Spleen (tissue), 11 donors: Measurements from ENCODE around the gene NKX2-2. TPM values are rescaled to one million over a fixed set of nuclear protein-coding genes. Genes with fewer than 3 reads are reported as not detected.

Experiments
- DNase-seq: peaks from one replicate; pipeline ENCODE4 v3.0.0-alpha.2; 2020
- H3K27ac ChIP-seq, 8 donors: fragments of 200-600 bp; sonication (generic) in 7 of 8; 1 replicate in 4 of 8; 2 replicates in 4 of 8; pipeline versions ENCODE4 v1.5.0 to v1.8.0; 2016 to 2021; ENCODE audit warnings: inconsistent platforms in 4 of 8, mild to moderate bottlenecking in 4 of 8, moderate library complexity in 1 of 8
- H3K27me3 ChIP-seq, 7 donors: fragments of 200-600 bp; sonication (generic) in 6 of 7; replicated peaks in 1 of 7; 1 replicate in 4 of 7; 2 replicates in 3 of 7; pipeline versions ENCODE4 v1.5.0 to v1.8.0; 2016 to 2021; ENCODE audit warnings: inconsistent platforms in 3 of 7, mild to moderate bottlenecking in 1 of 7
- H3K36me3 ChIP-seq, 6 donors: fragments of 200-600 bp; sonication (generic) in 5 of 6; 1 replicate in 4 of 6; 2 replicates in 2 of 6; pipeline versions ENCODE4 v1.5.0 to v1.8.0; 2016 to 2021; ENCODE audit warnings: inconsistent platforms in 2 of 6
- H3K4me1 ChIP-seq, 6 donors: fragments of 200-600 bp; sonication (generic) in 5 of 6; 1 replicate in 3 of 6; 2 replicates in 3 of 6; pipeline versions ENCODE4 v1.5.0 to v1.8.0; 2016 to 2021; ENCODE audit warnings: inconsistent platforms in 3 of 6
- H3K4me3 ChIP-seq, 8 donors: fragments of 200-600 bp; sonication (generic) in 7 of 8; 1 replicate in 4 of 8; 2 replicates in 4 of 8; pipeline versions ENCODE4 v1.5.0 to v1.8.0; 2016 to 2021; ENCODE audit warnings: inconsistent platforms in 4 of 8, mild to moderate bottlenecking in 4 of 8, moderate library complexity in 2 of 8
- H3K9me3 ChIP-seq, 8 donors: fragments of 200-600 bp; sonication (generic) in 7 of 8; 1 replicate in 4 of 8; 2 replicates in 4 of 8; pipeline versions ENCODE4 v1.5.0 to v1.8.0; 2016 to 2021; ENCODE audit warnings: inconsistent platforms in 4 of 8
- POLR2A ChIP-seq, 3 donors: fragments of 450-650 bp; IDR thresholded peaks; one replicate each; pipeline ENCODE4 v1.5.1; 2017; ENCODE audit warnings: antibody characterized with exemption in 3 of 3, mild to moderate bottlenecking in 1 of 3
- POLR2AphosphoS5 ChIP-seq, 3 donors: sonication (generic); formaldehyde crosslinking; IDR thresholded peaks; one replicate each; pipeline ENCODE4 v1.5.1; 2017; ENCODE audit warnings: antibody characterized with exemption in 3 of 3
- WGBS, 5 donors: extraction: QIAGEN DNeasy Blood & Tissue Kit in 3 of 5; methylation state at CpG; one replicate each; pipeline versions ENCODE4 v1.1.5 to v1.1.7; 2013 to 2018; 5-methylcytosine and 5-hydroxymethylcytosine counted together
- intact Hi-C: fragments of 100-400 bp; cut with DNase I; formaldehyde crosslinking; loops from one replicate; pipeline ENCODE4 v1.15.0; 2023; ENCODE audit warnings: low total_unique reads
- polyA plus RNA-seq, 3 donors: library from polyadenylated mRNA; stranded (reverse); fragments of 200-250 nt; gene quantifications; one replicate each; pipeline ENCODE4 v1.2.1, GENCODE V29; 2013
- total RNA-seq, 7 donors: library from RNA; depleted of rRNA in 3 of 7; stranded (reverse); fragments of >200 nt in 3 of 7; fragmentation: NEBNext Ultra II Directional in 4 of 7; extraction: Animal tissue kit (Norgen Biotek cat#: 25700) in 4 of 7; gene quantifications; one replicate each; pipeline versions ENCODE4 v1.1.0 to v1.2.1, GENCODE V29; 2016 to 2021
- TF ChIP-seq, protein P1 (sequence below), 11 experiments: fragments of 200-600 bp in 7 of 11; fragments of 450-650 bp in 4 of 11; sonication (generic) in 4 of 11; IDR thresholded peaks in 8 of 11; conservative IDR thresholded peaks in 3 of 11; 1 replicate in 7 of 11; 2 replicates in 4 of 11; pipeline versions ENCODE4 v1.4.0 to v1.8.0; 2016 to 2021; ENCODE audit warnings: antibody characterized with exemption in 11 of 11, inconsistent platforms in 4 of 11, mild to moderate bottlenecking in 1 of 11
- donor health status: healthy with polysubstance abuse.
- donor health status: DM: no; HTN: no; CAD: no; lungs with moderate emphysema.
- donor health status: DM: no; HTN: no; CAD: no.
- donor health status: Bipolar disorder and iron deficiency.
- donor health status: healthy.
- donor health status: DM: no; HTN: no; CAD: no.
- donor health status: DM: yes; HTN: yes; CAD: no.

Gene NKX2-2
- total and polyA plus RNA-seq, 10 donors, result 0.03 TPM; not detected in 9

DNA sequence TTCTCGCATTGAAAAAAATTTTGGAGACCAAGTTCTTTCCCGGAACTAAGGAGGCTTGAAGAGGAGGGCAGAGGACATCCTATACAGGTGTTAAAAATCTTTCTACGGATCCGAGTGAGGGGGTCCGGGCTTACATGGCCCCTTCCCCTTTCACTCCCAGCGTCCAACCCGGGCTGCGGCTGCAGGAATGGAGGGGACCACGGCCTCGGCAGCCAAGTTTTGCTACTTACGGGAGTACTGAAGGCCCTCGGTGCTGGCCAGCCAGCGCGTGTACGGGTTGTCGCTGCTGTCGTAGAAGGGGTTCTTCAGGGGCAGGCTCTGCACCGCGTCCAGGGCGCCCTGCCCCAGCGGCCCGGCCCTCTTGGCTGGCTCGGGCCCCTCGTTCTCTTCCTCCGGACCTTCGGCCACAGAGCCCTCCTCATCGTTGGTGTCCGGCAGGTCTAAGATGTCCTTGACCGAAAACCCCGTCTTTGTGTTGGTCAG lies 642 bp downstream of the NKX2-2 start:
- peak overlapping the region in 6 of 8 donors; percentile 2 to 65 (median 27) for H3K4me3 ChIP-seq

DNA sequence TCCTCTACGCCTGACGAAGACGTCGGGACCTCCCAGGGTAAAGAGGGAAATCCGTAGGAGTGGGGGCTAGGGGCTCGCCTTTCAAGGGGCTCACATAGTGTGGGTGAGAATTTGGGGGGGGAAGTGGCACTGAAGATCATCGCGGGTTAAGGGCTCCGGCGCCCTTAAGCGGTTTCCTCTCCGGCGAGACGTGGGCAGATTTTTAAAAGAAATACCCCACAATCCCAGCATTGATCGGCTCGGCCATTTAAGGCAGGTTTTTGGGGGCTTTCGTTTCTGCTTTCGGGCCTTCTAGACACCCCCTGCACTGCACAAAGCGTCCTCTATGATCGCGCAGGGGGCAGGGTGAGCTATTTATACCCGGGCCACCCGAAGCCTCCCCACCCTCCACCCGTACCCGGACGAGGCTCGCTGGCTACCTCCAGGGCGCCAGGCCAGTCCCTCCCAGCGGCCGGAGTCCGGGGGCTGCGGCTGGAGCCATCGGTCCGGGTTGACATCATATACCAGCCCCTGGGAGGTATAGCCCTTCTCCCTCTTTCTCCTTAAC lies 1.2 kb downstream of the NKX2-2 start:
- no peaks in the 10 kb centered on the region for H3K36me3 ChIP-seq
- WGBS, 5 donors, result 2 to 6% (median 3%) methylated on average over 30 to 34 of the region's 34 CpGs
- intact Hi-C loops, result no loop called here
- DNase-seq, result no peak
- peak overlapping the region in 7 of 8 donors; percentile 11 to 65 (median 29) for H3K4me3 ChIP-seq
- H3K9me3 ChIP-seq, result no peaks in the 10 kb centered on the region
- no peak overlapping the region for H3K27ac ChIP-seq
- H3K27me3 ChIP-seq, result peaks cover 22 to 100% (median 100%) of the 10 kb centered on the region in 7 donors
- TF ChIP-seq POLR2AphosphoS5 (IDR thresholded peaks at IDR 0.05) (no peak), POLR2A (IDR thresholded peaks at IDR 0.05) (no peak)
- TF ChIP-seq, protein P1, sequence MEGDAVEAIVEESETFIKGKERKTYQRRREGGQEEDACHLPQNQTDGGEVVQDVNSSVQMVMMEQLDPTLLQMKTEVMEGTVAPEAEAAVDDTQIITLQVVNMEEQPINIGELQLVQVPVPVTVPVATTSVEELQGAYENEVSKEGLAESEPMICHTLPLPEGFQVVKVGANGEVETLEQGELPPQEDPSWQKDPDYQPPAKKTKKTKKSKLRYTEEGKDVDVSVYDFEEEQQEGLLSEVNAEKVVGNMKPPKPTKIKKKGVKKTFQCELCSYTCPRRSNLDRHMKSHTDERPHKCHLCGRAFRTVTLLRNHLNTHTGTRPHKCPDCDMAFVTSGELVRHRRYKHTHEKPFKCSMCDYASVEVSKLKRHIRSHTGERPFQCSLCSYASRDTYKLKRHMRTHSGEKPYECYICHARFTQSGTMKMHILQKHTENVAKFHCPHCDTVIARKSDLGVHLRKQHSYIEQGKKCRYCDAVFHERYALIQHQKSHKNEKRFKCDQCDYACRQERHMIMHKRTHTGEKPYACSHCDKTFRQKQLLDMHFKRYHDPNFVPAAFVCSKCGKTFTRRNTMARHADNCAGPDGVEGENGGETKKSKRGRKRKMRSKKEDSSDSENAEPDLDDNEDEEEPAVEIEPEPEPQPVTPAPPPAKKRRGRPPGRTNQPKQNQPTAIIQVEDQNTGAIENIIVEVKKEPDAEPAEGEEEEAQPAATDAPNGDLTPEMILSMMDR (IDR thresholded peaks at IDR 0.05 in 8 of 11, conservative IDR thresholded peaks at IDR 0.05 in 3 of 11), result no peak
- H3K4me1 ChIP-seq, result peaks cover 32 to 96% (median 75%) of the 10 kb centered on the region in 6 donors

More for the DNA sequence above, 642 bp downstream of the NKX2-2 start:
- H3K9me3 ChIP-seq, result no peaks in the 10 kb centered on the region
- H3K36me3 ChIP-seq, result no peaks in the 10 kb centered on the region
- no peak overlapping the region for H3K27ac ChIP-seq
- H3K27me3 ChIP-seq, result peaks cover 20 to 100% (median 100%) of the 10 kb centered on the region in 7 donors
- TF ChIP-seq POLR2AphosphoS5 (IDR thresholded peaks at IDR 0.05), result no peak
- TF ChIP-seq POLR2A (IDR thresholded peaks at IDR 0.05), result no peak
- TF ChIP-seq, protein P1 (IDR thresholded peaks at IDR 0.05 in 8 of 11, conservative IDR thresholded peaks at IDR 0.05 in 3 of 11), result no peak
- peaks cover 32 to 96% (median 77%) of the 10 kb centered on the region in 6 donors for H3K4me1 ChIP-seq
- no peak for DNase-seq
- 3 to 7% (median 4%) methylated on average over 5 to 30 of the region's 30 CpGs for WGBS, 5 donors
- intact Hi-C loops, result no loop called here

DNA sequence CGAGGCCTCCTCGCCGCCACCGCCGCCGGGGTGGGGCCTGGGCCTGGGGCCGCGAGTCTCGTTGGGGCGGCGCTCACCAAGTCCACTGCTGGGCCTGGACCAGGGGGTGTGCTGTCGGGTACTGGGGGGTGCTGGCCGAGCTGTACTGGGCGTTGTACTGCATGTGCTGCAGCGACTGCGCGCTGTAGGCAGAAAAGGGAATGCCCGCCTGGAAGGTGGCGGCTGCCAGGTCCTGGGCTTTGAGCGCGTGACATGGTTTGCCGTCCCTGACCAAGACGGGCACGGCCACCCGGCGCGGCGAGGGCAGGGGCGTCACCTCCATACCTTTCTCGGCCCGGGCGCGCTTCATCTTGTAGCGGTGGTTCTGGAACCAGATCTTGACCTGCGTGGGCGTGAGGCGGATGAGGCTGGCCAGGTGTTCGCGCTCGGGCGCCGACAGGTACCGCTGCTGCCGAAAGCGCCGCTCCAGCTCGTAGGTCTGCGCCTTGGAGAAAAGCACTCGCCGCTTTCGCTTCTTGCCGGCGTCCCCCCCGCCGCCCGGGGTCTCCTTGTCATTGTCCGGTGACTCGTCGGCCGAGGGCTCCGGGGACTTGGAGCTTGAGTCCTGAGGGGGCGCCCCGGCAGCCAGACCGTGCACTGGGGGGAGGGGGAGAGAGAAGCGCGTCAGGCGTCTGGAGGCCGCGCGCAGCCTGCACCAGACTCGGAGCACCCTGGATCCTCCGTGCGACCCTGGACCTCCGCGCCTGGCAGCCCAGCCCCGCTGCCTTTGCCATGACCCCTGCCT lies 1.8 kb downstream of the NKX2-2 start:
- peaks cover 32 to 96% (median 74%) of the 10 kb centered on the region in 6 donors for H3K4me1 ChIP-seq
- TF ChIP-seq, protein P1 (IDR thresholded peaks at IDR 0.05 in 8 of 11, conservative IDR thresholded peaks at IDR 0.05 in 3 of 11), result no peak
- TF ChIP-seq POLR2AphosphoS5 (IDR thresholded peaks at IDR 0.05) (no peak), POLR2A (IDR thresholded peaks at IDR 0.05) (no peak)
- DNase-seq, result no peak
- no peaks in the 10 kb centered on the region for H3K9me3 ChIP-seq
- H3K27me3 ChIP-seq, result peaks cover 24 to 100% (median 100%) of the 10 kb centered on the region in 7 donors
- no peaks in the 10 kb centered on the region for H3K36me3 ChIP-seq
- H3K27ac ChIP-seq, result no peak overlapping the region
- intact Hi-C loops, result no loop called here
- 2 to 13% (median 5%) methylated on average over 22 to 76 of the region's 76 CpGs for WGBS, 5 donors
- peak overlapping the region in 7 of 8 donors; percentile 11 to 65 (median 29) for H3K4me3 ChIP-seq

DNA sequence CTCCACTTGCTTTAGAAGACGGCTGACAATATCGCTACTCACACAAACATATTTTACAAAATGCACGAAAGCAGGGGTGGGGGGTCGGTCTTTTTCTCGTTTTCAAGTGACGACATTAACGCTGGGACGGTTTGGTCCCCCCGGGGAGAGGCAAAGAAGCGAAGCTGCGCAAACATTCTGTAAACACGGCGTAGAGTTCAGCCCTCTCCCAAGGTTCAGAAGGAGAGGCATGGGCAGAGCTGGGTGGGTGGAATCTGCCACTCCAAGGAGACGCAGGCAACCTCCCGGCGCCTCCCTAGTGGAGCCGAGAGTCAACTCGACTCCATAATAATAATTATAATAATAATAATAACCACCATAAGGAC lies 2.4 kb downstream of the NKX2-2 start:
- Histone ChIP-seq H3K27ac (no peak overlapping the region), H3K27me3 (peaks cover 24 to 100% (median 100%) of the 10 kb centered on the region in 7 donors), H3K36me3 (no peaks in the 10 kb centered on the region), H3K9me3 (no peaks in the 10 kb centered on the region), H3K4me1 (peaks cover 33 to 97% (median 78%) of the 10 kb centered on the region in 6 donors), H3K4me3 (peak overlapping the region in 3 of 8 donors; percentile 11 to 65 (median 45))
- DNase-seq, result no peak
- TF ChIP-seq, protein P1 (IDR thresholded peaks at IDR 0.05 in 8 of 11, conservative IDR thresholded peaks at IDR 0.05 in 3 of 11), result no peak
- TF ChIP-seq POLR2AphosphoS5 (IDR thresholded peaks at IDR 0.05), result no peak
- TF ChIP-seq POLR2A (IDR thresholded peaks at IDR 0.05), result no peak
- 14 to 33% (median 16%) methylated on average over 18 of the region's 18 CpGs for WGBS, 5 donors
- intact Hi-C loops, result no loop called here
